GM11168 (cell line): ENCODE results near the gene AKR7A2.

Source experiments
- in situ Hi-C: fragments of 300-500 bp; cut with MboI; formaldehyde crosslinking; loops from one replicate; pipeline ENCODE4 v1.12.0; 2022; ENCODE audit warnings: low sequenced_read_pairs; ENCODE audit not compliant: unreplicated experiment

Gene AKR7A2

GRCh38 chr1:19344372-19344810 lies 32.4 kb upstream of the AKR7A2 start:
- in situ Hi-C loops = no loop called here

- in situ Hi-C loops = no loop called here
These were observed 31.8 kb upstream of the AKR7A2 start for GRCh38 chr1:19343617-19344350.

GRCh38 chr1:19342894-19343616 lies 31.1 kb upstream of the AKR7A2 start:
- in situ Hi-C loops = no loop called here

- in situ Hi-C loops = no loop called here
These were observed 30.3 kb upstream of the AKR7A2 start for GRCh38 chr1:19342062-19342750.

- in situ Hi-C loops = no loop called here
These were observed 29.5 kb upstream of the AKR7A2 start for GRCh38 chr1:19341201-19342061.

- in situ Hi-C loops = no loop called here
These were observed 28.5 kb upstream of the AKR7A2 start for GRCh38 chr1:19340387-19340937.

GRCh38 chr1:19339214-19339861 lies 27.4 kb upstream of the AKR7A2 start:
- in situ Hi-C loops = no loop called here

GRCh38 chr1:19338323-19338762 lies 26.4 kb upstream of the AKR7A2 start:
- in situ Hi-C loops = no loop called here

- in situ Hi-C loops = no loop called here
These were observed 25.3 kb upstream of the AKR7A2 start for GRCh38 chr1:19337289-19337688.

GRCh38 chr1:19336543-19336942 lies 24.6 kb upstream of the AKR7A2 start:
- in situ Hi-C loops = no loop called here

- in situ Hi-C loops = no loop called here
These were observed 21.8 kb upstream of the AKR7A2 start for GRCh38 chr1:19333587-19334354.

- in situ Hi-C loops = no loop called here
These were observed 20.9 kb upstream of the AKR7A2 start for GRCh38 chr1:19332832-19333231.

- in situ Hi-C loops = no loop called here
These were observed 19.4 kb upstream of the AKR7A2 start for GRCh38 chr1:19331262-19331878.

GRCh38 chr1:19330449-19331135 lies 18.6 kb upstream of the AKR7A2 start:
- in situ Hi-C loops = no loop called here

- in situ Hi-C loops = no loop called here
These were observed 17.7 kb upstream of the AKR7A2 start for GRCh38 chr1:19329611-19330010.

- in situ Hi-C loops = no loop called here
These were observed 17.2 kb upstream of the AKR7A2 start for GRCh38 chr1:19329188-19329587.

- in situ Hi-C loops = no loop called here
These were observed 16.5 kb upstream of the AKR7A2 start for GRCh38 chr1:19328486-19328885.

- in situ Hi-C loops = no loop called here
These were observed 15.8 kb upstream of the AKR7A2 start for GRCh38 chr1:19327736-19328135.
